GM19397 (cell line): ENCODE measurements around the gene PC.

Experiments
- ATAC-seq: cut with Tn5 transposase; IDR thresholded peaks from one replicate; pipeline ENCODE4 v1.9.1; 2021; ENCODE audit warnings: mild to moderate bottlenecking, moderate library complexity; ENCODE audit not compliant: unreplicated experiment

Gene PC

GRCh38 chr11:66956689-66957290, 1.4 kb downstream of the PC start:
- no peak for ATAC-seq

DNA sequence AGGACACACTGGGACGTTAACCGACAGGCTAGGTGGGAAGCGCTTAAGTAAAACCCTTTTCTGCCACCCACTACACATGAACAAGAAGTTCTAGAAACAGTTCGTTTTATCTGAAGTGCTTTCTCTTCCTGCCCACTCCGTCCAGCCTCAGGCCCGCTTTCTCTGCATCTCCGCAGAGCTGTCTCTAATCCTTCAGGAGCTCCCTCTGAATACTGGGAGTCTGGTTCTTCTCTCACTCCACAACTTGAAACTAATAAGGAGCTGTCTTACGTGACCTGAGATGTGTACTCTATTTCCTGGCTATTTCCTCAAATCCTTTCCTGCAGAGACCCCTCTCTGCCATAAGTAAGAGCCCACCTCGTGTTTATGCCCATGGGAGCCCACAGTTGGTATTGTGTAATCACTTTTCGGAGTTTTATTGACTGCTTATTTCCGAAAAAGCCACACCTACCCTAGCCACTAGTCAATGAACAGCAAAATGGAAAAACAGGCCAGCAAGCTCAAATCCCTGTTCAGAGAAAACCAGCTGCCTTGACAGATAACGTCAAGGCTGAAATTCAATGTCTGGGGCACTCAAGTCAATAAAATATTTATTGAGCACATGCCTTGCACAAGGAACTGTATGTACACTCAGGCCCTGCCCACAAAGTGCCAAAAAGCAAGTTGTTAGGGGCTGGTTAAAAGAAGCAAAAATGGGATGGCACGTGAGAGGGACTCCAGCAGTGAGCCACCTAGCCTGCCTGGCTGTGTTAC, 4.9 kb downstream of the PC start:
- no peak for ATAC-seq

- ATAC-seq: no peak
Measured at GRCh38 chr11:66951927-66952337, 6.3 kb downstream of the PC start.

DNA sequence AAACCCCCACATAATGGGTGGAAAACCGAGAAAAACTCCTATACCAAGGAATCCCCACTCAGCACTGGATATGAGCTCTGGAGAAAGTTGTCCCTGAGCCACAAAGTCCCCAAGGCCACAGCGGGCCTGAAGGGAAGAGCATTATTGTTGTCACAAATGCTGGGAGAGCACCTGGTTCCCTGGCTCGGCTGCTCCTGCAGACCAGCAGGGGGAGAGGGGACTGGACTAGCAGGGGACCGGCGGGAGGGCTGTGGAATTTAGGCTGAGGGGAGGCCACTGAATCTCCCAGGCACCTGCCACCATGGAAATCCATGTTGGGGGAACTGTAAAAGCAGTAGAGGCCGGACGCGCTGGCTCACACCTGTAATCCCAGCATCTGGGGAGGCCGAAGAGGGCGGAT, 7.0 kb downstream of the PC start:
- ATAC-seq: no peak

DNA sequence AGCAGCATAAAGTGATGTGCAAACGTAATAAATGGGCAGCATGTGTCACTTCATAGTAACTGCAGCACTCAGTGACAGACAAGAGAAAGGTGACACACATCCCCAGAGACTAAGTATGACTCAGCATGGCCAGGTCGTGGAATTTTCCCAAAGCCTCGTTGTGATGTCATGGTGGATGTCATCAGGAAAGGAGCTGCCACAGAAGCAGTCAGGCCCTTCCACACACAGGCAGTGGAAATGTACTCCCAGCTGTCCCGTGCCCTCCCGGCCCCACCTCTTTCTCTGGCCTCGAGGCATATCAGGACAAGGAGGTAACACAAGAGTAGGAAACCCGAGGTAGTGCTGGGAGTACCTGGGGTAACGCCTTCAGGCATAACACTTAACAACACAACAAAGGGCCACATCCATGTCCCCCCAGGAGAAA, 8.1 kb downstream of the PC start:
- no peak for ATAC-seq

- ATAC-seq: no peak
Measured at GRCh38 chr11:66938582-66939135, 19.5 kb downstream of the PC start.

DNA sequence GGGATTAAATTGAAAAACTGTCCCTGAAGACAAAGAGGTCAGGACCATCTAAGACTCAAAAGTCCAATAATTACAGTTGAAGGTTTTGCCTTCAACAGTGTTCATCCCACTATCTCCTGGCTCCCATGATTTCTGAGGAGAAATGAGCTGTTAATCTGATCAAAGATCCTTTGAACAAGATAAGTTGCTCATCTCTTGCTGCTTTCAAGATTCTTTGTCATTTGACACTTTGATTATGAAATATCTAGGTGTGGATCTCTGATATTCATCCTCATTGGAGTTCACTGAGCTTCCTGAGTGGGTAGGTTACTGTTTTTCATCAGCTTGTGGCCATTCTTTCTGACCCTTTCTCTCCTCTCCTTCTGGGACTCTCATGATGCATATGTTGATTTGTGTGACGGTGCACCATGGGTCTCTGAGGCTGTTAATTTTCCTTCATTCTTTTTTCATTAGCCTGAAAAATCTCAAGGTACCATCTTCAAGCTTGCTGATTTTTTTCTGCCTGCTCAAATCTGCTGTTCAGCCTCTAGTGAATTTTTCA, 20.9 kb downstream of the PC start:
- ATAC-seq: no peak

DNA sequence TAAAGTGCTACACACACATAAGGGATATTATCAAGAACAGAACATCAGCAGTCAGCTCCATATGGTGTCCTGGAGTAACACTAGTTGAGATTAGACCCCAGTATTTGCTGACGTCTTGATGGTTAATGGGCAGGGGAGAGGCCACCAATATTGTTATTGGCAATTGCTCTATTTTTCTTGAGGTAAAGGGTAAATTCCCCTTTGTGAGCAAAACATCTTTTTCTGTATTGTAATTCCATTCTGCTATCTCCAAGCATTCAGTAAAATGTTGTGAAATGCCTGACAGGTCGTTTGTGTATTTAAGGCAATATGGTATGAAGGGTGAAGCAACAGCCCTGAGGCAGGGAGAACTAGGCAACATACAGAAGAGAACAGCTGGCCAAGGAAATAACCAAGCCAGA, 21.9 kb downstream of the PC start:
- no peak for ATAC-seq

DNA sequence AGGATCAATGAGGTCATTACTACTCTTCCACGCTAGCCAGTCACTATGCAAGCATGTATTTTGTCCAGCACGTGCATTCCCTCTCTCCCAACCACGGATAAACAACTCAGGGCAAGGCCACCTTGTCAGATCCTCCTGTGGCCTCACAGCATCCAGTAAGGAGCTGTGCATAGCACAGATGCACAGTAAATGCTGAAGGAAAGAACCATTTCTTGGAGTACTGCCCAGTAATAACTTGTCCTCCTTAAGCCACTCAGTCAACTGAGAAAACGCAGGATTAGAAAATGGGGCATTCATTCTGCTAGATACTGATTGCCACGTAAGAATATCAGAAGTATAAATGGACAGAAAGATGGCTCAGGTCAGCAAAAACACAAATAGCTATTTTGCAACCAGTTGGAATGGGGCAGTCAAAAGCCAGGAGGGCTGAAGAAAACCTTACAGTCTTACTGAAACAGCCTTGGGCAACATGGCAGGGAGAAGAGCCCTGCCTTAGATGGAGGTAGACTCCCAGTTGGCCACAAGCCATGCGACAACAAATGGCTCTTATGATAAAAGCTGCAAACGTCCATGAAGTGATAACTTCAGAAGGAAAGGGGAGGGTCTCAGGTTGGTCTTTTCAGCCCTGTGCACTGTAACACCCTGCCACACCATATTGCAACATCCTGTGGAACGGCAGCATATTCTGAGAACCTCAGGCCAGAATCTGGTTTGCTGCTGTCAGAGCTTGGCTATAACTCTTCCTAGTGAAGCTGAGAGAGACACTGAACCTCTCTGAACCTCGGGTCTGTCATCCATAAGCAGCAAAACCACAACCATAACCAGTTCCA, 23.0 kb downstream of the PC start:
- ATAC-seq: no peak

DNA sequence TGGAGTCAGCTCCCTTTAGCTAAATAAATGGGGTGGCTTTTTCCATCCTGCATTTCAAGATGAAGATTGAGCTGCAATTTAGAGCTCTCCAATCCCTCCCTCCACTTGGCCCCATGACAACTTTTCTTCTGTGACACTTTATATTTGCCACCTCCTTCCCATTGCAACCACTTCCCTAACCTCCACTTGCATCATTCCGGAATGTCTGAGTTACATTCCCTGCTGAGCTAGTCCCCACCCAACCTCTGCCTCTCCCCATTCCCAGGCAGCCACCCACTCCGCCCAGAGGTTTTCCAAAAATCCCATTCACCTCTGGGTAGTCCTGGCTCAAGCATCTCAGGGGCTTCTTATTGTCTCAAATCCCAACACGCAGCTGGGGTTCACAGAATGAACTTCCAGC, 24.7 kb downstream of the PC start:
- no peak for ATAC-seq

DNA sequence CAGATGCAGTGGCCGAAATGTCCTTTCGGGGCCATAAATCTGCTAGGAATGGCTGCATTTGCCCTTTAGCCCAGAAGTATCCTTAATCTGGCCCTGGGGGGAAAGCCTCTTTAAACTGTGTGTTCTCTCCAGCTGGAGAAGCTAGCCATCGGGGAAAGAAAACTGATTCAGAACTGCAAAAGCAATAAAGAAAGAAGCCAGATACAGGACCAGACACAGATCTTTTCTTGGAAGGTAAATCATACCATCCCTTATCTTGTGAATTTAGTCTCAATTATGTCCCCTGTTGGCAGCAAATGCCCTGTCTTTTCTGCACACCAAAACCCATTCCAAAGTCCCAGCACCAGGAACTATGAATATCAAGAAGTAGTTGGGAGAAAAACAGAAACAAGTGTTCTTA, 25.6 kb downstream of the PC start:
- no peak for ATAC-seq

DNA sequence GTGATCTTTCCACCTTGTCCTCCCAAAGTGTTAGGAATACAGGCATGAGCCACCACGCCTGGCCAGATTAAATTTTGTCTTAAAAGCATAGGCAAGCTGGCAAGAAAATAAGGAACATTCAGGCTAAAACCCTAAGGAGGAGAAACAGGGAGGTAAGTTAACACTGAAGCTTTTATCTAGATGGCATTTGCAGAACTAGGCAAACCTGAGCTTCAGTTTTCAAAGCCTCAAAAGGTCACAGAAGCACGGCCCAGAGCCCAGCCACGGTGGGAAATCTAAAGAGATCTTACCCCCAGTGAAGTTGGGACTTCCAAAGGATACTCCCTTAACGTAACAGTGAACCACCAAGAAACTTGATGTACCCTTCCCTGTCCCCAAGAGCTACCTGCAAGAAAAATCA, 28.4 kb downstream of the PC start:
- no peak for ATAC-seq

GRCh38 chr11:66924272-66924671, 33.9 kb downstream of the PC start:
- no peak for ATAC-seq

DNA sequence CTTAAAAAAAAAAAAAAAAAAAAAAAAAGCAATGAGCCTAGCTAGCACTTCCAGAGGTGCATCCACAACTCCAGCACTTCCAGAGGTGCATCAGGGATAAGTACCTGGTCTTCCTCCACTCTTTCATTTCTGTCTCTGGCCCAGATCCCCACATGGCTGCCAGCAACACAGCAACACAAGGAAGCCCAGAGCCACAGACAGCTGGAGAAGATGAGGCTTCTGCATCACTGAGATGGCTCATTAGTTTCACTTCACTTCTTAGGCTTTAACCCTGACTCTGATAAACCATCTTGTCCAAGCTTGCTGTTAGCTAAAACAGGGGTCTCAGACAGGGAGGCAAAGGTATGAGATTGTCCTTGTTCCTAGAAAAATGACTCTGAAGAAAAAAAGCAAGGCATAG, 35.6 kb downstream of the PC start:
- no peak for ATAC-seq

GRCh38 chr11:66920978-66921784, 37.0 kb downstream of the PC start:
- no peak for ATAC-seq

- no peak for ATAC-seq
Measured at GRCh38 chr11:66919923-66920322, 38.3 kb downstream of the PC start.

DNA sequence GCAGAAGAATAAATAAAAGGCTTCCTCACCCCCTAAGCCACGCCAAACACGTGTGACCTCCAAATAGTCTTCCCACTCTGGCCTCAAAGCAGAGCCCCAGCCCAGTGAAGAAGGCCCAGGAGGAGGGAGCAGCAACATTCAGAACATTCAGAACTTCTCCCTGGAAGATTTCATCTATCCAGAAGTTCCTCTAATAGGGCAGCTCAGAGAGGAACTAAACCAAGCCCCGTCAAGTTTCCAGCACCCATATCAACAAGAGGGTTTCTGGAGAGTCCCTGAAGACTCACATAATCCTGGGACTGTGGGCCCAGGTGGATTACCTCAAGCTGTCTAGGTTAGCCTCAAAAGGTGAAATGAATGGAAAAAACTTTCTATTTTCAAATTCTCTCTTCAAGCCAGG, 39.4 kb downstream of the PC start:
- no peak for ATAC-seq

DNA sequence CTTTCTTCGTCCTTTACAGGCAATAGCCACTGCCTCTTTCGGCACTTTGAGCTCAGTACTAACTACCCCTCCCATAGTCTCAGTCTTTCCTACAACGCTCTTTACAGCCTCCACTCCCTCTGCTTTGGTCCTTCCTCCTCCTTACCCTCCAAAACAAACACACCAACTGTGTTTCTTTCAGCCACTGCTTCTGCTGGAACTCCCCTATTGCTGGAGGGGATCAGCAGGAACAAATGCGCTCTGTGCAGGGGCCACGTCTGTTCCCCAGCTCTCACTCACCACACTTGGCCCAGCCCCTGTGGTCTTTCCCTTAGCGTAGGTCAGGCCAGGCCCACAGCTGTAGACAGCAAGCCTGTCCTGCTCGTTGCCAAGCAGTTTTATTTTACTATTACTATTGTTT, 42.3 kb downstream of the PC start:
- no peak for ATAC-seq

- no peak for ATAC-seq
Measured at GRCh38 chr11:66915046-66915832, 42.9 kb downstream of the PC start.

- ATAC-seq: no peak
Measured at GRCh38 chr11:66914505-66914904, 43.7 kb downstream of the PC start.
